ENCODE measurements around the gene ZBED5.

Gene ZBED5

GRCh38 chr11:10878408-10879214 is 20.8 kb upstream of the ZBED5 start:
- DNase-seq: no peak

GRCh38 chr11:10876158-10876557 is 18.3 kb upstream of the ZBED5 start:
- DNase-seq: no peak

- no peak for DNase-seq
Measured at GRCh38 chr11:10875430-10876021, 17.7 kb upstream of the ZBED5 start.

GRCh38 chr11:10872097-10872496 is 14.2 kb upstream of the ZBED5 start:
- no peak for DNase-seq

- no peak for DNase-seq
Measured at GRCh38 chr11:10868352-10868751, 10.5 kb upstream of the ZBED5 start.

DNA sequence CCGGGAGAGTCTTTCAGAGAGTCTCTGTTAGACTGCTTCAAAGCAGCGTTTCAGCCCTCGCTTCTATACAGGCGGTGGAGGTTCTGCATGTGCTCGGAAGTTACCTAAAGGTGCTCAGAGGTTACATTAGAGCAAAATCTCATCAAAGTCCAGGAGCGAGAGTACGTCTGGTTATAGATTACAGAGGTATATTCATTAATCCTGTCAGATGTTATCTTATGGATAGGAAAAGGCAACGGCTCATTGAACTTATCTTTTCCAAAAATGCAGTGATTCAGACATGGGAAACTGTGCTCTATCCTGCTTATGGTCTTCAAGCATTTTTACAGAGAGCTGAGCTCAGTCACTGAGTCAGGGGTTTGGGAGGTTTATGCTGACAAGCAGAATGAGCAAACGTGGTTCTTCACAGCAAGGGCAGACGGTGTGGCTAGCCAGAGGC is 9.1 kb upstream of the ZBED5 start:
- DNase-seq: no peak

DNA sequence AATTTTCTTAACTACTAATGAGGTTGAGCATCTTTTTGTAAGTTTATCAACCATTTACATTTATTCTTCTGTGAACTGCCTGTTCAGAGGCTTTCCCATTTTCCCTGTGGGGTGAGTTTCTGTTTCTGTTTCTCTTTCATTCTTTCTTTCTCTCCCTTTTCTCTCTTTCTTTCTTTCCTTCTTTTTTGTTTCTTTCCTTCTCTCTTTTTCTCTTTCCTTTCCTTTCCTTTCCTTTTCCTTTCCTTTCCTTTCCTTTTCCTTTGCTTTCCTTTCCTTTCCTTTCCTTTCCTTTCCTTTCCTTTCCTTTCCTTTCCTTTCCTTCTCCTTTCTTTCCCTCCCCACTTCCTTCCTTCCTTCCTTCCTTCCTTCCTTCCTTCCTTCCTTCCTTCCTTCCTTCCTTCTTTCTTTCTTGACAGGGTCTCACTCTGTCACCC is 8.0 kb upstream of the ZBED5 start:
- DNase-seq: no peak

DNA sequence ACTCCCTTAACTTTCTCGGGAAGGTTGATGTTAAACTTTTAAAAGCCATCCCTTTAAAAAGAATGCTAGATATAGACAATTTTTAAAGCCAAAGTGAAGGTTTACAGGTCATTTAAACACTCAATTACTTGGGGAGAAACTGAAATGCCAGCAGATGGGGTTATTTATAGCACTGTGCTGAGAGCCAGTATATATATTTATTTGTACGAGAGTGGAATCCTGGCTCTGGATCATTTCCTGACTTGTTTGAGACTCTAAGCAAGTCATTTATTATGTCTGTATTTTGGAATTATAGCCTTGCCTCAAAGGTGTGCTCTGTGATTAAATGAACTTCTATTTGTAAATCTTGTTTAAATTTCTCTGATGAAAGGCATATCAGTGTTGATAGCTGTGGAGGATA is 6.8 kb upstream of the ZBED5 start:
- DNase-seq: no peak

DNA sequence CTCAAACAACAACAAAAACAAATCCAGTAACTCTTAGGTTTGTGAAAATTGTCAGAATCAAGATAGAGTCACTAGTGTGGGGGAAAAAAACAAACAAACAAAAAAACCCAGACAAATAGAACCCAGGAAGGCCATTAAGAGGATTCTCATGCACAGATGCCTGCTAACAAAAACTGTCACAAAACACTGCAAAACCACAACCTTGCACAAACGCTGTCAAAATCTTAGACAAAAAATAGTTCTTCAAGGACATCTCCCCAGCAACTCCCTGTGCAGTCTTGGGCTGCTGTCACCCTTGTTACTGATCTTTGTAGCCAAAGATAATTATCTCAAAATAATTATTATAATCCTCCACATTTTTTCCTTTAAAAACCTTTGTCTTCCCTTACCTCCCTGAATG is 4.6 kb upstream of the ZBED5 start:
- DNase-seq: no peak

DNA sequence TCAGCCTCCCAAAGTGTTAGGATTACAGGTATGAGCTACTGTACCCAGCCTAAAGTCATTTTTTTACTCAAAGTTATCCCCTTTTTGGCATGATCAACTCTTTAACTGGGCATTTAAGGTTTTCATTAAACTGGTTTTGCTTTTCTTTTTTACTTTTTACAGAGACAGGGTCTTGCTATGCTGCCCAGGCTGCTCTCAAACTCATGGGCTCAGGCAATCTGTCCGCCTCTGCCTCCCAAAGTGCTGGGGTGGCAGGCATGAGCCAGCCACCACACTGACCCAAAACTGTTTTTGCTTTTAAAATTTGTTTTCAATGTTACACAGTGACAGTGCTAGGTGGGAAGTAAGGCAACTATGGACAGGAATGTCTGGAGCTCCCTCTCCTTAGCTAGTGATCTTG is 3.9 kb upstream of the ZBED5 start:
- no peak for DNase-seq

- no peak for DNase-seq
Measured at GRCh38 chr11:10861047-10861446, 3.2 kb upstream of the ZBED5 start.

GRCh38 chr11:10858439-10859325 is 829 bp upstream of the ZBED5 start:
- peak; percentile 81 for DNase-seq

GRCh38 chr11:10857459-10857708 is 469 bp downstream of the ZBED5 start:
- no peak for DNase-seq

DNA sequence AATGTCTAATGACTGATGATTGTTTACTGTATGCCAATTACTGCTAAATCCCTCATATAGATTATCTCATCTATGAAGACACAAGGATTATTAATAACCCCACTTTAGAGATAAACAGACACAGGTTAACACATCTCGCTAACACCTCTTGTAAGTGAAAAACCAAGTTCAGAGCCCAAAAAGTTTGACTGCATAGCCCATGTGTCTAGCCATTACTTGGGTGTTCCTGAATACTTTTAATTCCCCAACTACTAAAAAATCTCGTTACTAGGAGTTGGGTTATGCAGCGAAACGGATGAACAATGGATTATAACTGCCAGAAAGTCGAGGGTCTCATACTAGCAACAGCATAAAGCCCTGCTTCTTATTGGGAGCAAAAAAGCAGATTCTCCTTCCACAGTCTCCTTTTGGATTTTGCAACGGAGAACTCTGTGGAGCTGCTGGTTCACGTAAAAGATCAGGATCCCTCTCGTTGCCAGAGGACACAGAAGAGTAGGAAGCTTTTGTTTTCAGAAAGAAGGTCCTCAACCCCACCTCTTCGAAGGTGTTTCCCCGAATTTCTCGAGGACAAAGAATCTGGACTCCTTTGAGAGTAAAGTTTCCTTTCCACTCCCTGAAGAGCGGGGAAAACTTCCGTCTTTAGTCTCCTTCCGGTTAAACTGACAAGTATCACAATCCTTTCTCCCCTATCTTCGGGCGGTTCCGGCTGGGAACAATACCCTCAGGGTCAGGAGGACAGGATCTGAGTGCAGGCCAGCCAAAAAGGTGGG is 979 bp downstream of the ZBED5 start:
- no peak for DNase-seq

- no peak for DNase-seq
Measured at GRCh38 chr11:10855295-10855694, 2.6 kb downstream of the ZBED5 start.

GRCh38 chr11:10847960-10848860 is 9.6 kb downstream of the ZBED5 start:
- DNase-seq: no peak

- DNase-seq: no peak
Measured at GRCh38 chr11:10846660-10847059, 11.2 kb downstream of the ZBED5 start.

DNA sequence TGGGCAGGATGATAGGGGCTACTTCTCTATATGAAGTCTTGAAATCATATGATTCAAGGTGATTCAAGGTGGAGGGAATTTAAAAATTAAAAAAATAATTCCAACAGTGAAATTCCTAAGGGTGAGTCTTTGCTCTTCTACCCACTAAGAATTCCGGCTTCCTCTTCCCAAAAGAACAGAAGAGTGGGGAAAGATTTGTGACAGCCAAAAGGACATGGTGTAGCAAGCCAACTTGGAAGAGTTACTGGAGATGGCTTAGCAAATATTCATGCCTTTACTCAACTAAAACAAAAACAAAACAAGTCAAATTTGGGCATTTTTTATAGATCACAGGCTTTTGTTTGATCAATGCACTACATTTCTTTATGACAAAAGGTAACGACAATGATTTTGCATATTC is 12.3 kb downstream of the ZBED5 start:
- no peak for DNase-seq

DNA sequence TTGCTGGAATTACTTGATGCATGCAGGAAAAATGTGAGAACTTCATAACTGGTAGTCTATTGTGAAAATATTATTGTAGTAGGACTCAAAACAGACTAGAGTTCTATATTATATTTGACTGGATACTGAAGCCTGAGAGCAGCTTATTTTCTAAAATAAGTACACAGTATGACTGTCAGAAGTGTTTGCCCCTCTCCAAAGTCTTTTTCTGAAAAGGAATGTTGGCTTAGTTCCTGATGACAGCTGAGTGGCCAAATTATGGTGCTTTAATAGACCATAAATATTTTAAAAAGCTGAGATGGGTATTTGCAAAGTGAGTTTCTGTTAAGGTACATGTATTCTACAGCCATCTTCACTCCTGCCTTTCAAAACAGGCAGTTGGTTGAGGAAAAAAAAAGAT is 13.1 kb downstream of the ZBED5 start:
- no peak for DNase-seq

DNA sequence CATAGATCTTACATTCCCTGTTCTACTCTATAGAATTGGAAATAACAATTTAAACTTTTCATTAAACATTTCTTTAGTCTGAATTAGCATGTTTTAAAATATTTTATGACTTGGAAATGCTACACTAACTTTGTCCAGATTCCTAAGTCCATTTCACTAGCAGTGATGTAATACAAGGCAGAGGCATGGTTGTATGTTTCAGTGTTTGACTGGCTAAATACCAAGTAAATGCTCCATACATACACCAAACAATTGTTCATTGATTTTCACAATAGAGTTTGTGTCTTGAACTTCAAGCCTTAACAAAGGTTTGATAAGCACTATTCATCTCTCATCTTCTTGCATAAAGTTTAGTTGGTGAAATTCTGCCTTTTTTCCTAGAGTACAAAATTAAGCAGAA is 13.5 kb downstream of the ZBED5 start:
- DNase-seq: no peak

DNA sequence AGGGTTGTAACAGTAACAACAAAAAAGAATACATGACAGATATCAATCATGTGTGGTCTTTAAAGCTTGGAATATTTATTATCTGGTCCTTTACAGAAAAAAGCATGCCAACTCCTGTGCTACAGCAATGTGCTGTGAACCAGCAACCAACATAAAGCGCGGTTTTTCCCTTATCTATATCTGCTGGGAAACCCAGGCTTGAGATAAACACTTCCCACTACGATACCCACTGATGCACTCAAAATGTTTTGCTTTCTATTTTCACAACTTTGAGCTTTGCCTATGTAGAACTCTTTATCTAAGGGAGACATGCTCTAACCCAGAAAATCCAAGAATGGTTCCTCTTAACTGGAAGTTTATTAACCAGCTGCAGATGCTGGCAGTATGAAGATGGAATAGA is 19.0 kb downstream of the ZBED5 start:
- no peak for DNase-seq

DNA sequence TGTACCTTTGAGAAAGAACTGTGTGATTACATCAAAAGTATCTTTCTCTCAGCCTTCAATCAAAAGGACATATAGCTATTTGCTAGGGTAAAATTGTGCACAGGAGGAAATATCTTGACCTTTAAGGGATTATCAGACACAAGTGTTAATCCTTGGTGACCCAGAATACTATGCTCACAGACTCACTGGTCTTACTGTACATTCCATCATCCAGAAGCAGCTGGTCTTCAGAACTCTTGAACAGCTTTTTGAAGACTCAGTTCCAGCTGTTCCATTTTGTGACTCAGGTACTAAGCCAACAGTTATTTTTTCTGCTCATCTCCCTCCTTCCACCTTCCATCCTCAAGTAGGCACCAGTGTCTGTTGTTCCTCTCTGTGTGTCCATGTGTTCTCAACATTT is 19.8 kb downstream of the ZBED5 start:
- DNase-seq: no peak
